ENCODE data around the gene OR2AG2. TPM values are rescaled to one million over a fixed set of nuclear protein-coding genes. Genes with fewer than 3 reads are reported as not detected.

OR2AG2 gene
- total RNA-seq, 1 donor from 2014 or later, result 0.07 TPM

DNA sequence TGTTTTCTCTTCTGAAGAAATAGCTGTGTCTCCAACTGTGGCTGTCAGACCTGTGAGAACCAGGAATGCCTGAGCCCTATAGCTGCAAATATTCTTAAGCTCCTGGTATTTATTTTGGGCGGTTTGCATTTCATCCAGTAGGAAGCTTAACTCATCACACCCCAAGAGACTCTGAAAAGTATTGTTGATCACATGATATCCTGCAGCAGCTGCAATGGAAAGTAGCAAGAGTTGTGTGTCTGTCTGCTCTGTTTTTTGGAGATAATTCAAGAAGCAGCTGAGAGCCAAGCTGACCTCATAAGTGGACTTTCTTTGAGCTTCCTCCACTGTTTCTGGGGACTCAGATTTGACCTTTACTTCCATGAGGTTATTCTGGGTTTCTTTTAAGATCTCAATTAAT lies 52.2 kb downstream of the OR2AG2 start:
- TF ChIP-seq, protein P1, sequence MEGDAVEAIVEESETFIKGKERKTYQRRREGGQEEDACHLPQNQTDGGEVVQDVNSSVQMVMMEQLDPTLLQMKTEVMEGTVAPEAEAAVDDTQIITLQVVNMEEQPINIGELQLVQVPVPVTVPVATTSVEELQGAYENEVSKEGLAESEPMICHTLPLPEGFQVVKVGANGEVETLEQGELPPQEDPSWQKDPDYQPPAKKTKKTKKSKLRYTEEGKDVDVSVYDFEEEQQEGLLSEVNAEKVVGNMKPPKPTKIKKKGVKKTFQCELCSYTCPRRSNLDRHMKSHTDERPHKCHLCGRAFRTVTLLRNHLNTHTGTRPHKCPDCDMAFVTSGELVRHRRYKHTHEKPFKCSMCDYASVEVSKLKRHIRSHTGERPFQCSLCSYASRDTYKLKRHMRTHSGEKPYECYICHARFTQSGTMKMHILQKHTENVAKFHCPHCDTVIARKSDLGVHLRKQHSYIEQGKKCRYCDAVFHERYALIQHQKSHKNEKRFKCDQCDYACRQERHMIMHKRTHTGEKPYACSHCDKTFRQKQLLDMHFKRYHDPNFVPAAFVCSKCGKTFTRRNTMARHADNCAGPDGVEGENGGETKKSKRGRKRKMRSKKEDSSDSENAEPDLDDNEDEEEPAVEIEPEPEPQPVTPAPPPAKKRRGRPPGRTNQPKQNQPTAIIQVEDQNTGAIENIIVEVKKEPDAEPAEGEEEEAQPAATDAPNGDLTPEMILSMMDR (IDR thresholded peaks at IDR 0.05), result no peak
- Mint-ChIP-seq H3K4me1 (ENCODE audit: low read depth) (no peaks in the 10 kb centered on the region), H3K9me3 (ENCODE audit: low read depth) (peaks cover 5% of the 10 kb centered on the region), H3K27ac (ENCODE audit: unreplicated experiment) (no peak overlapping the region), H3K36me3 (ENCODE audit: low read depth) (peaks cover 4% of the 10 kb centered on the region), H3K27me3 (ENCODE audit: low read depth) (peaks cover 27% of the 10 kb centered on the region), H3K4me3 (ENCODE audit: unreplicated experiment) (no peak overlapping the region)
- DNase-seq (ENCODE audit: low spot score), result no peak

DNA sequence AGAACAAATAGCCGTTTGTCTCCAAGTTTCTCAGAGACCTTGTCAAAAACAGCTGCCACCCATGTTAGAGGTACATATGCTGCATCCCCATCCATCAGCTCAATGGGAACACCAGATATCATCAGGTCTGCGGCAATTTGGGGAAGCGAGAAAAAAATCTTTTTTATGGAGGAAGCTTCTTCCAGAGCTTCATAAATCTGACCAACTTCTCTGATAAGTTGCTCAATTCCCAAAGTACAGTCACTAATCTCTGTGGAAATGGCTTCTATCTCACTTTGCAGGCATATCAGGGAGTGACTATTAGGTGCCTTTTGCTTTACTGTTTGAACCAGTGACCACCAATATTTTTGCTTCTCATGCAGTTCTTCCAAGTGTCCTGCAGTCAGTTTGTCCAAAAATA lies 54.4 kb downstream of the OR2AG2 start:
- H3K9me3 Mint-ChIP-seq (ENCODE audit: low read depth), result peaks cover 3% of the 10 kb centered on the region
- TF ChIP-seq, protein P1 (IDR thresholded peaks at IDR 0.05), result no peak
- H3K4me3 Mint-ChIP-seq (ENCODE audit: unreplicated experiment), result no peak overlapping the region
- peaks cover 30% of the 10 kb centered on the region for H3K27me3 Mint-ChIP-seq (ENCODE audit: low read depth)
- peaks cover 4% of the 10 kb centered on the region for H3K36me3 Mint-ChIP-seq (ENCODE audit: low read depth)
- H3K4me1 Mint-ChIP-seq (ENCODE audit: low read depth), result no peaks in the 10 kb centered on the region
- no peak overlapping the region for H3K27ac Mint-ChIP-seq (ENCODE audit: unreplicated experiment)
- no peak for DNase-seq (ENCODE audit: low spot score)

Other genes with a start within 250 kb of the OR2AG2 start
- 12.8 to 15.7 TPM (median 15.1 TPM) in 3 replicates for gene RRP8, start 168.4 kb downstream of the OR2AG2 start, total RNA-seq
- gene ILK, start 168.2 kb downstream of the OR2AG2 start, total RNA-seq, result 200 to 258 TPM (median 248 TPM) in 3 replicates
- 80.9 to 124 TPM (median 82.8 TPM) in 3 replicates for gene TAF10, start 159.8 kb downstream of the OR2AG2 start, total RNA-seq
- 89.2 to 103 TPM (median 101 TPM) in 3 replicates for gene TPP1, start 152.6 kb downstream of the OR2AG2 start, total RNA-seq
- gene DCHS1, start 116.2 kb downstream of the OR2AG2 start, total RNA-seq, result 33.1 to 34.6 TPM (median 33.4 TPM) in 3 replicates
- gene MRPL17, start 88.6 kb downstream of the OR2AG2 start, total RNA-seq, result 45.5 to 79.0 TPM (median 48.6 TPM) in 3 replicates
- not detected in 3 replicates for gene OR2AG1, start 11.0 kb upstream of the OR2AG2 start, total RNA-seq
- gene OR6A2, start 27.7 kb upstream of the OR2AG2 start, total RNA-seq, result 0.19 to 0.23 TPM in 2 of 3 replicates, not detected in the other
- not detected in 3 replicates for gene OR10A5, start 73.7 kb upstream of the OR2AG2 start, total RNA-seq
- not detected in 3 replicates for gene OR10A2, start 91.1 kb upstream of the OR2AG2 start, total RNA-seq
- not detected in 3 replicates for gene OR10A4, start 104.6 kb upstream of the OR2AG2 start, total RNA-seq
- not detected in 3 replicates for gene OR2D2, start 120.5 kb upstream of the OR2AG2 start, total RNA-seq
- gene OR2D3, start 149.0 kb upstream of the OR2AG2 start, total RNA-seq, result not detected in 3 replicates
- 2.3 to 2.4 TPM (median 2.4 TPM) in 3 replicates for gene ZNF215, start 154.4 kb upstream of the OR2AG2 start, total RNA-seq
- 1.4 to 3.1 TPM (median 2.5 TPM) in 3 replicates for gene ZNF214, start 248.4 kb upstream of the OR2AG2 start, total RNA-seq
- 0.05 TPM in 1 of 3 replicates, not detected in the others for gene NLRP14, start 248.5 kb upstream of the OR2AG2 start, total RNA-seq